HL-60 (cell line): ENCODE measurements around the gene PTPN9.

Experiments
- DNase-seq, 2 experiments: peaks; one replicate each; pipeline ENCODE4 v3.0.0-alpha.2; 2010 to 2020; ENCODE audit warnings: low read depth in 1 of 2, low spot score in 1 of 2
- H3K27ac ChIP-seq: fragments of 250-450 bp; sonication (Bioruptor Pico); replicated peaks from 2 replicates; pipeline ENCODE4 v1.5.1; 2020; ENCODE audit warnings: mild to moderate bottlenecking, moderate library complexity
- H3K27me3 ChIP-seq: fragments of 250-450 bp; sonication (Bioruptor Pico); 2 replicates; pipeline ENCODE4 v1.5.1; 2021; ENCODE audit warnings: mild to moderate bottlenecking, moderate library complexity; ENCODE audit not compliant: insufficient read depth, poor library complexity, severe bottlenecking
- H3K4me3 ChIP-seq: replicated peaks from 2 replicates; pipeline ENCODE4 v1.5.1; 2011; ENCODE audit warnings: mild to moderate bottlenecking, control low read depth, low read length; ENCODE audit not compliant: insufficient read depth
- CTCF ChIP-seq: IDR thresholded peaks from one replicate; pipeline ENCODE4 v1.5.1; 2011; ENCODE audit warnings: low read length, control low read depth, inconsistent platforms; ENCODE audit not compliant: insufficient read depth
- GABPA ChIP-seq: IDR thresholded peaks from 2 replicates; pipeline ENCODE4 v1.6.1; 2012; ENCODE audit warnings: low read depth
- POLR2AphosphoS5 ChIP-seq: IDR thresholded peaks from 2 replicates; pipeline ENCODE4 v1.6.1; 2012; ENCODE audit warnings: low read depth
- REST ChIP-seq: IDR thresholded peaks from 2 replicates; pipeline ENCODE4 v1.6.1; 2012; ENCODE audit warnings: low read depth; ENCODE audit not compliant: insufficient replicate concordance
- SPI1 ChIP-seq: IDR thresholded peaks from 2 replicates; pipeline ENCODE4 v1.6.1; 2012; ENCODE audit warnings: low read depth, mild to moderate bottlenecking, borderline replicate concordance

The PTPN9 gene

DNA sequence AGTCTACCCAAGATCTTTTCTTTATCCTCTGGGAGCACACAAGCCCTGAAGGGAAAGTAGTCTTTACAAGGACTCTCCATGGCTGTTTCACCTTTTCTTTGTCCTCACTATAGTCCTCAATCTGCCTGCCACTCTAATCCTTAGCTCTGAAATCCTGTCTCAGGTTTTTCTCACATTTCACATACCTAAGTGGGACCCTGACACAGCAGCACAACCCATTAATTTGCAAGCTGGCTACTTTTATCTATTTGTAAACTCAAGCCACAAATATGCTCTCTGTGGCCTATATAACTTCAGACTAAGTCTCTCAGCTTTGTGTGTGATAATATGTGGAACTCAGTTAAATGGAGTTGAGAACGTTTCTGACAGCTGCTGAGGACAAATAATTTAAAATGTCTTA is 147.4 kb downstream of the PTPN9 start:
- TF ChIP-seq CTCF: no peak
- TF ChIP-seq POLR2AphosphoS5: no peak
- no peak for TF ChIP-seq SPI1
- no peak for TF ChIP-seq REST
- no peak for TF ChIP-seq GABPA
- Histone ChIP-seq H3K27me3 (no peaks in the 10 kb centered on the region), H3K27ac (no peak overlapping the region), H3K4me3 (no peak overlapping the region)
- DNase-seq: no peak

DNA sequence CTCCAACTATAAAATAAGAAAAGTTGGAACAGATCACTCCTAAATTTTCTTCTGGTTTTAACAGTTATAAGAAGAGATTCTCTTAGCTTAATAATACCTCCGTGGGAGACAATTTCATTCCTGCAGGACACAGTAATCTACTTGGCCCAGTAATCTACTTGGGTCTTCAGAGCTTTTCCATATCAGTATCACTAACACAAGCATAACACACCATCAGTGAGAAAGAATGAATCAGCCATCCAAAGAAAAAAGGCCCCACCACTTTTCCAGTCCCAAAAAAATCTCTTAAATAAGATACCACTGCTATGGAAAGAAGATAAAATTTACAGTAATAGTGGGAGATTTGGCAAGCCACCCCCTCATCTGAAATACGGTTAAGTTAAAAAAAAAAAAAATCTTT is 147.8 kb downstream of the PTPN9 start:
- TF ChIP-seq GABPA: no peak
- no peak for TF ChIP-seq POLR2AphosphoS5
- TF ChIP-seq CTCF: no peak
- no peak for TF ChIP-seq REST
- TF ChIP-seq SPI1: no peak
- no peak overlapping the region for H3K4me3 ChIP-seq
- H3K27ac ChIP-seq: no peak overlapping the region; the same call in 1 of the 2 replicates
- H3K27me3 ChIP-seq: no peaks in the 10 kb centered on the region
- DNase-seq: no peak

- H3K4me3 ChIP-seq: no peak overlapping the region
- no peak overlapping the region for H3K27ac ChIP-seq
- H3K27me3 ChIP-seq: no peaks in the 10 kb centered on the region
- no peak for DNase-seq
- TF ChIP-seq REST (no peak), POLR2AphosphoS5 (no peak), CTCF (no peak), GABPA (no peak), SPI1 (no peak)
These were observed 148.9 kb downstream of the PTPN9 start for GRCh38 chr15:75430259-75430658.
